ENCODE measurements around the gene CNOT11. TPM values are rescaled to one million over a fixed set of nuclear protein-coding genes. Genes with fewer than 3 reads are reported as not detected.

Gene CNOT11
- total and polyA plus RNA-seq, 2 of the 8 experiments (the other 6 are each of a cell fraction or from before 2014, with no cell fraction given): 41.5 to 54.6 TPM

DNA sequence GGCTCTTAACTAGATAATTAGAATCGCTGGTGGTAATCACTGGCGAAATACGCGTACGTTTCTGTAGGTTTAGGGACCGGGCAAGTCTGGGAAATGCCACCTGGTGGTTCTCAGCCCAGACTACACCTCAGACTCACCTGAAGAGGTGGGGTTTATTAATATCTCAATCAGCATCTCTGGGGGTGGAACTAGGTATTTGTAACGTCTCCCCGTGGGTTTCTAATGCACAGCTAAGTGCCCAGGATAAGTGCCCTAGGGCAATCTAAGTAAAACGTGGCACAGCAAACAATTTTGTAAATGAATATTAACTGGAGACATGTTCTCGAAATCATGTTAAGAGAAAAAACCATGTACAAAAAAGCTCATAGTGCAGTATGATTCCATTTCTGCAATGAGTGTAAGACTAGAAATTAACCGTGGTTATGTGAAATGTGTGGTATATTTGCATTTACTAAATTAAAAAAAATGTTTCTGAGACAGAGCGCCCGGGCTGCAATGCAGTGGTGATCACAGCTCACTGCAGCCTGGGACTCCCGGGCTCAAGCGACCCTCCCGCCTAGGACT, 760 bp upstream of the CNOT11 start:
- Histone ChIP-seq H3K4ac (replicated peaks; ENCODE audit: insufficient read length, low read depth, low read length) (peak overlapping the region; percentile 74), H2BK15ac (ENCODE audit: low read length) (no peak overlapping the region), H3K9ac (replicated peaks in 1 of 4; ENCODE audit: extremely low read depth in 1 of 4, low read depth in 3 of 4, low read length in 3 of 4) (peak overlapping the region in 3 of 4 experiments; percentile 54 to 57 (median 56); a peak in 6 of 7 replicates), H3K14ac (ENCODE audit: insufficient read length) (no peak overlapping the region), H3K56ac (replicated peaks; ENCODE audit: insufficient read length, low read depth, low read length) (peak overlapping the region; percentile 12), H4K91ac (replicated peaks; ENCODE audit: insufficient read length, low read length) (peak overlapping the region; percentile 65), H2BK120ac (replicated peaks; ENCODE audit: low read depth, low read length) (no peak overlapping the region), H3K79me1 (ENCODE audit: low read depth, low read length) (peaks cover 6% of the 10 kb centered on the region), H2BK5ac (ENCODE audit: low read depth, low read length) (peak overlapping the region; percentile 77; the same call in 1 of the 2 replicates), H2AK5ac (ENCODE audit: low read depth, low read length) (no peak overlapping the region), H2AFZ (ENCODE audit: low read length) (no peak overlapping the region), H3K27ac (ENCODE audit: low read depth, low read length) (peak overlapping the region; percentile 51; the same call in 1 of the 2 replicates), H3K4me1 (replicated peaks in 1 of 4; ENCODE audit: control insufficient read depth in 3 of 4, insufficient read depth in 4 of 4, low read length in 3 of 4) (peaks cover 0 to 18% (median 10%) of the 10 kb centered on the region in 4 experiments; a peak in 4 of 7 replicates), H3K23ac (ENCODE audit: insufficient read length) (no peak overlapping the region), H3K27me3 (replicated peaks in 1 of 4; ENCODE audit: control insufficient read depth in 3 of 4, extremely low read depth in 1 of 4, insufficient read depth in 3 of 4, low read length in 3 of 4) (no peaks in the 10 kb centered on the region), H3K4me3 (ENCODE audit: extremely low read depth in 1 of 4, insufficient read depth in 2 of 4, low read depth in 3 of 4, low read length in 4 of 4) (peak overlapping the region; percentile 65 to 88 (median 74)), H4K5ac (ENCODE audit: insufficient read length, low read depth, low read length) (peak overlapping the region; percentile 57), H4K20me1 (replicated peaks in 1 of 2; ENCODE audit: control insufficient read depth in 1 of 2, insufficient read depth in 2 of 2, low read length in 2 of 2) (peaks cover 3 to 7% of the 10 kb centered on the region in 2 experiments), H3K9me3 (ENCODE audit: insufficient read depth in 2 of 2, low read depth in 1 of 2, low read length in 1 of 2) (no peaks in the 10 kb centered on the region), H3K18ac (ENCODE audit: extremely low read depth, low read length) (peak overlapping the region; percentile 48), H3K79me2 (ENCODE audit: control insufficient read depth in 1 of 2, insufficient read depth in 2 of 2, low read length in 2 of 2) (peaks cover 9 to 32% of the 10 kb centered on the region in 2 experiments), H2BK20ac (ENCODE audit: low read length) (no peak overlapping the region), H3K36me3 (ENCODE audit: control insufficient read depth in 2 of 4, insufficient read depth in 4 of 4, low read length in 3 of 4) (no peaks in the 10 kb centered on the region; a peak in 1 of 8 replicates), H3K23me2 (ENCODE audit: low read depth, low read length) (peaks cover 4% of the 10 kb centered on the region), H2BK12ac (ENCODE audit: low read depth, low read length) (no peak overlapping the region), H4K8ac (ENCODE audit: extremely low read depth, insufficient read depth, low read length) (no peak overlapping the region), H3K4me2 (ENCODE audit: insufficient read depth in 1 of 2, low read depth in 2 of 2, low read length in 2 of 2) (peak overlapping the region; percentile 76 to 83)
- CTCF ChIA-PET (ENCODE audit: partially characterized antibody): interaction anchor here (0.6 to 5.5 kb wide), 25 partner anchors 13 to 437 kb away, joined by 3 to 45 read pairs (median 3); no protein-coding TSS in a partner anchor
- POLR2A ChIA-PET (ENCODE audit: partially characterized antibody): interaction anchor here (0.6 to 3.7 kb wide), 8 partner anchors 11 to 249 kb away, joined by 3 to 15 read pairs (median 4); partner anchors contain the start of gene RPL31
- FAIRE-seq (no peak), DNase-seq (ENCODE audit: low read depth in 1 of 2, low spot score in 2 of 2) (peak in 1 of 2 experiments; percentile 52)
- 4% methylated on average over 16 of the region's 16 CpGs; no CpG with 5 or more reads in 1 of the 2 experiments for WGBS, 2 experiments (ENCODE audit: extremely low coverage in 1 of 2, insufficient coverage in 1 of 2, insufficient read length in 1 of 2, insufficient replicate concordance in 2 of 2, low coverage in 1 of 2, low lambda C conversion rate in 2 of 2, missing lambda C conversion rate in 1 of 2)
- TF ChIP-seq RAD21 (IDR thresholded peaks at IDR 0.05 in 1 of 2, conservative IDR thresholded peaks at IDR 0.05 in 1 of 2; ENCODE audit: low read depth in 2 of 2, low read length in 2 of 2) (peak; percentile 41 to 56), KDM4A (IDR thresholded peaks at IDR 0.05; ENCODE audit: low read depth, low read length, severe bottlenecking) (no peak), EZH2 (IDR thresholded peaks at IDR 0.05; ENCODE audit: low read depth, low read length, severe bottlenecking) (no peak), PHF8 (conservative IDR thresholded peaks at IDR 0.05; ENCODE audit: low read depth, low read length) (no peak), SP2 (IDR thresholded peaks at IDR 0.05; ENCODE audit: low read length) (no peak), TBP (IDR thresholded peaks at IDR 0.05; ENCODE audit: low read depth, low read length) (0 out of 2 replicates have a peak, but pooled peaks have one; percentile 0), POU5F1 (IDR thresholded peaks at IDR 0.05; ENCODE audit: low read depth, low read length) (no peak), SIN3A (conservative IDR thresholded peaks at IDR 0.05 in 1 of 2, IDR thresholded peaks at IDR 0.05 in 1 of 2; ENCODE audit: low read depth in 1 of 2, low read length in 2 of 2) (0 out of 4 replicates have a peak, but pooled peaks of 1 of the 2 experiments have one; percentile 44)
- TF ChIP-seq, protein P1, sequence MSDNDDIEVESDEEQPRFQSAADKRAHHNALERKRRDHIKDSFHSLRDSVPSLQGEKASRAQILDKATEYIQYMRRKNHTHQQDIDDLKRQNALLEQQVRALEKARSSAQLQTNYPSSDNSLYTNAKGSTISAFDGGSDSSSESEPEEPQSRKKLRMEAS (IDR thresholded peaks at IDR 0.05): no peak
- TF ChIP-seq, protein P2, sequence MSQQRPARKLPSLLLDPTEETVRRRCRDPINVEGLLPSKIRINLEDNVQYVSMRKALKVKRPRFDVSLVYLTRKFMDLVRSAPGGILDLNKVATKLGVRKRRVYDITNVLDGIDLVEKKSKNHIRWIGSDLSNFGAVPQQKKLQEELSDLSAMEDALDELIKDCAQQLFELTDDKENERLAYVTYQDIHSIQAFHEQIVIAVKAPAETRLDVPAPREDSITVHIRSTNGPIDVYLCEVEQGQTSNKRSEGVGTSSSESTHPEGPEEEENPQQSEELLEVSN (IDR thresholded peaks at IDR 0.05): no peak
